Central memory CD8-positive, alpha-beta T cell (primary cell): ENCODE data around the gene CPLX4.
A peak's percentile ranks its signal among the peaks of the same experiment; 100 is the strongest.

Experiments
- ATAC-seq: fragments of 150-1000 bp; cut with Tn5 transposase; replicated peaks from 2 replicates; pipeline ENCODE4 v1.10.0; 2022; ENCODE audit warnings: mild to moderate bottlenecking, moderate FRiP score, moderate number of reproducible peaks; ENCODE audit not compliant: poor library complexity, severe bottlenecking; ENCODE audit errors: extremely low read depth
- DNase-seq, 2 donors: peaks; one replicate each; pipeline ENCODE4 v3.0.0; 2021; ENCODE audit warnings: low spot score in 2 of 2
- H3K27ac Mint-ChIP-seq: one replicate; pipeline ENCODE4 v1.8.0; 2022; ENCODE audit warnings: low read depth, mild to moderate bottlenecking, moderate library complexity, mixed read lengths
- H3K27me3 Mint-ChIP-seq: one replicate; pipeline ENCODE4 v1.8.0; 2022; ENCODE audit warnings: mixed read lengths
- H3K36me3 Mint-ChIP-seq: one replicate; pipeline ENCODE4 v1.8.0; 2022; ENCODE audit warnings: mild to moderate bottlenecking, moderate library complexity, mixed read lengths; ENCODE audit not compliant: insufficient read depth
- H3K4me1 Mint-ChIP-seq: one replicate; pipeline ENCODE4 v1.8.0; 2022; ENCODE audit warnings: mixed read lengths
- H3K4me3 Mint-ChIP-seq: one replicate; pipeline ENCODE4 v1.8.0; 2022; ENCODE audit warnings: mild to moderate bottlenecking, moderate library complexity, mixed read lengths
- H3K9me3 Mint-ChIP-seq: one replicate; pipeline ENCODE4 v1.8.0; 2022; ENCODE audit warnings: mixed read lengths

CPLX4 gene

GRCh38 chr18:59318460-59319050 is at the start of gene CPLX4:
Gene CPLX4 (minus strand): TSS chr18:59318649. CDS start chr18:59318462, 187 bp downstream.
- no peak within 1 kb of the TSS for H3K4me3 Mint-ChIP-seq
- no peaks in the 10 kb centered on the region for H3K9me3 Mint-ChIP-seq
- DNase-seq (no peak), ATAC-seq (no peak)
- H3K4me1 Mint-ChIP-seq = no peaks in the 10 kb centered on the region
- no peak within 1 kb of the TSS for H3K27ac Mint-ChIP-seq
- H3K36me3 Mint-ChIP-seq = no peaks in the 10 kb centered on the region
- H3K27me3 Mint-ChIP-seq = peaks cover 39% of the 10 kb centered on the region

GRCh38 chr18:59360381-59360780 is 41.9 kb upstream of the CPLX4 start:
- no peak overlapping the region for H3K27ac Mint-ChIP-seq
- ATAC-seq = no peak
- H3K9me3 Mint-ChIP-seq = no peaks in the 10 kb centered on the region
- H3K36me3 Mint-ChIP-seq = peaks cover 1% of the 10 kb centered on the region
- no peaks in the 10 kb centered on the region for H3K27me3 Mint-ChIP-seq
- H3K4me1 Mint-ChIP-seq = peaks cover 23% of the 10 kb centered on the region
- H3K4me3 Mint-ChIP-seq = peak overlapping the region; percentile 85
- no peak for DNase-seq

- ATAC-seq = no peak
- no peaks in the 10 kb centered on the region for H3K9me3 Mint-ChIP-seq
- H3K27ac Mint-ChIP-seq = no peak overlapping the region
- peaks cover 23% of the 10 kb centered on the region for H3K4me1 Mint-ChIP-seq
- no peaks in the 10 kb centered on the region for H3K27me3 Mint-ChIP-seq
- H3K36me3 Mint-ChIP-seq = peaks cover 1% of the 10 kb centered on the region
- H3K4me3 Mint-ChIP-seq = peak overlapping the region; percentile 85
- no peak for DNase-seq
These were observed 41.1 kb upstream of the CPLX4 start for GRCh38 chr18:59359576-59359952.

GRCh38 chr18:59358712-59359575 is 40.5 kb upstream of the CPLX4 start, which contains the start of gene LMAN1:
Gene LMAN1 (minus strand): TSS chr18:59359265. CDS start chr18:59359244, 21 bp downstream.
- DNase-seq (peak; percentile 67 to 77), ATAC-seq (peak; percentile 80)
- H3K4me3 Mint-ChIP-seq = peak within 1 kb of the TSS; percentile 85
- no peaks in the 10 kb centered on the region for H3K27me3 Mint-ChIP-seq
- H3K4me1 Mint-ChIP-seq = peaks cover 23% of the 10 kb centered on the region
- H3K9me3 Mint-ChIP-seq = no peaks in the 10 kb centered on the region
- peaks cover 4% of the 10 kb centered on the region for H3K36me3 Mint-ChIP-seq
- H3K27ac Mint-ChIP-seq = peak within 1 kb of the TSS; percentile 88

GRCh38 chr18:59358414-59358711 is 39.9 kb upstream of the CPLX4 start:
- Mint-ChIP-seq H3K36me3 (peaks cover 4% of the 10 kb centered on the region), H3K4me3 (peak overlapping the region; percentile 85), H3K9me3 (no peaks in the 10 kb centered on the region), H3K4me1 (peaks cover 23% of the 10 kb centered on the region), H3K27me3 (no peaks in the 10 kb centered on the region), H3K27ac (peak overlapping the region; percentile 88)
- no peak for DNase-seq
- peak; percentile 3 for ATAC-seq

- H3K4me1 Mint-ChIP-seq = peaks cover 23% of the 10 kb centered on the region
- ATAC-seq (peak; percentile 28), DNase-seq (no peak)
- H3K9me3 Mint-ChIP-seq = no peaks in the 10 kb centered on the region
- H3K27me3 Mint-ChIP-seq = no peaks in the 10 kb centered on the region
- H3K4me3 Mint-ChIP-seq = peak overlapping the region; percentile 85
- H3K36me3 Mint-ChIP-seq = peaks cover 8% of the 10 kb centered on the region
- H3K27ac Mint-ChIP-seq = peak overlapping the region; percentile 88
These were observed 39.5 kb upstream of the CPLX4 start for GRCh38 chr18:59357928-59358327.

GRCh38 chr18:59354731-59355130 is 36.3 kb upstream of the CPLX4 start:
- no peaks in the 10 kb centered on the region for H3K9me3 Mint-ChIP-seq
- H3K36me3 Mint-ChIP-seq = peaks cover 29% of the 10 kb centered on the region
- DNase-seq (no peak), ATAC-seq (no peak)
- peaks cover 30% of the 10 kb centered on the region for H3K4me1 Mint-ChIP-seq
- H3K27ac Mint-ChIP-seq = no peak overlapping the region
- no peak overlapping the region for H3K4me3 Mint-ChIP-seq
- no peaks in the 10 kb centered on the region for H3K27me3 Mint-ChIP-seq

GRCh38 chr18:59353079-59353680 is 34.7 kb upstream of the CPLX4 start:
- ATAC-seq (no peak), DNase-seq (no peak)
- H3K27ac Mint-ChIP-seq = no peak overlapping the region
- H3K4me1 Mint-ChIP-seq = peaks cover 23% of the 10 kb centered on the region
- no peak overlapping the region for H3K4me3 Mint-ChIP-seq
- H3K9me3 Mint-ChIP-seq = no peaks in the 10 kb centered on the region
- H3K27me3 Mint-ChIP-seq = no peaks in the 10 kb centered on the region
- peaks cover 39% of the 10 kb centered on the region for H3K36me3 Mint-ChIP-seq

GRCh38 chr18:59352250-59352855 is 33.9 kb upstream of the CPLX4 start:
- H3K27me3 Mint-ChIP-seq = no peaks in the 10 kb centered on the region
- ATAC-seq = no peak
- peaks cover 41% of the 10 kb centered on the region for H3K36me3 Mint-ChIP-seq
- H3K4me3 Mint-ChIP-seq = no peak overlapping the region
- H3K27ac Mint-ChIP-seq = no peak overlapping the region
- no peaks in the 10 kb centered on the region for H3K9me3 Mint-ChIP-seq
- peaks cover 17% of the 10 kb centered on the region for H3K4me1 Mint-ChIP-seq
- DNase-seq = no peak

GRCh38 chr18:59345556-59345955 is 27.1 kb upstream of the CPLX4 start:
- Mint-ChIP-seq H3K4me3 (no peak overlapping the region), H3K9me3 (peaks cover 10% of the 10 kb centered on the region), H3K4me1 (peaks cover 30% of the 10 kb centered on the region), H3K36me3 (peaks cover 54% of the 10 kb centered on the region), H3K27ac (no peak overlapping the region), H3K27me3 (no peaks in the 10 kb centered on the region)
- DNase-seq (no peak), ATAC-seq (no peak)

- H3K36me3 Mint-ChIP-seq = peaks cover 52% of the 10 kb centered on the region
- DNase-seq = no peak
- no peak overlapping the region for H3K27ac Mint-ChIP-seq
- ATAC-seq = no peak
- no peaks in the 10 kb centered on the region for H3K27me3 Mint-ChIP-seq
- H3K4me3 Mint-ChIP-seq = no peak overlapping the region
- peaks cover 30% of the 10 kb centered on the region for H3K4me1 Mint-ChIP-seq
- H3K9me3 Mint-ChIP-seq = peaks cover 10% of the 10 kb centered on the region
These were observed 26.5 kb upstream of the CPLX4 start for GRCh38 chr18:59344996-59345395.

GRCh38 chr18:59343926-59344325 is 25.5 kb upstream of the CPLX4 start:
- peaks cover 51% of the 10 kb centered on the region for H3K36me3 Mint-ChIP-seq
- no peak overlapping the region for H3K4me3 Mint-ChIP-seq
- H3K4me1 Mint-ChIP-seq = peaks cover 30% of the 10 kb centered on the region
- H3K9me3 Mint-ChIP-seq = peaks cover 10% of the 10 kb centered on the region
- DNase-seq (no peak), ATAC-seq (no peak)
- H3K27me3 Mint-ChIP-seq = no peaks in the 10 kb centered on the region
- H3K27ac Mint-ChIP-seq = no peak overlapping the region
